GM21576 (cell line): Measurements from ENCODE around the gene AP2A2.

Experiments
- ATAC-seq: cut with Tn5 transposase; IDR thresholded peaks from one replicate; pipeline ENCODE4 v1.9.1; 2021; ENCODE audit warnings: mild to moderate bottlenecking, moderate library complexity; ENCODE audit not compliant: unreplicated experiment

AP2A2 gene

DNA sequence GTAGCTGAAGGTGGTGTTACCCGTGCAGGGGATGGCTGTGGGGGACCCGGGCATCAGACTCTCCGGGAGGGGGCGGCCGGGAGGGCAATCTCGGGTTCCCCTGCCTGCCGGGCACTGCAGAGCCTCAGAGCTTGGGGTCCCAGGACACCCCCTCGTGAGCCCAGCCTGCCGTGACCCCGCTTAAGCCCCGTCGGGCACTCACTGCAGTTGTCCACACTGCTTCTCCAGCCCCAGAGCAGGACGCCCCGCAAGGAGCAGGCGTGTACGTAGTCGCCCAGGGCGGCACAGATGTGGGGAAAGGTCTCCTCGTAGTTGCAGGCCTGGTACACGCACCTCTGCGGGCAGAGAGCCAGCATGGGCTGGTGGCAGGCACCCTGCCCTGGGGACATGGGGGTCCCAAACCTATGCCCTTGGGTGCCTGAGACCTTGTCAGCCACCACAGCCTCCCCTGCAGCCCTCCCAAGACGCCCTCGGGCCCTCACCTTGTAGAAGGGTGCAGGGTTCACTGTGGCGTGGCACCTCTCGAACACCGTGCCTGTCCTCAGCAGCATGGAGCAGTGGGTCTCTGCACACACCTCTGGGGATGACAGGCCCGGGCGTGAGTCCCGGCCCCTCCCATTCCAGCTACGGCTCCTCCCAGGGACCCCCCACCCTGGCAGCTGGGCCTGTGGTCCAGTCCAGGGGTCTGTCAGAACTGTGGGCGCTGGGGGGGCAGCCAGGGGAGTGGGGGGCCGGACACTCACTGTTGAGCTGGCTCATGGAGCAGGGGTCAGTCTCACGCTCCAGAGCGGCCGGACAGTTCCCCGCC, 102.0 kb downstream of the AP2A2 start:
- no peak for ATAC-seq

DNA sequence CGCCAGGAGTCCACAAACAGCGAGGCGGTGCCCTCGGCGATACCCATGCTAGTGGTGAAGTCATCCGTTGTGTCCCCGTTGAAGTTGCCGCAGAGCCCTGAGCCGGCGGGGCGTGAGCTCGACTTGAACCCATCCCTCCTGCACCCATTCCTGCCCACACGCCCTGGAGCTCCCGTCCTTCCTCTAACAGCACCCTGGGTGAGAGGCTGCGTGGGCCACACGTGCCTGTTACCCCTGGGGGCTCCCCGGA, 102.5 kb downstream of the AP2A2 start:
- no peak for ATAC-seq

- no peak for ATAC-seq
Measured at GRCh38 chr11:1028616-1029015, 102.9 kb downstream of the AP2A2 start.

DNA sequence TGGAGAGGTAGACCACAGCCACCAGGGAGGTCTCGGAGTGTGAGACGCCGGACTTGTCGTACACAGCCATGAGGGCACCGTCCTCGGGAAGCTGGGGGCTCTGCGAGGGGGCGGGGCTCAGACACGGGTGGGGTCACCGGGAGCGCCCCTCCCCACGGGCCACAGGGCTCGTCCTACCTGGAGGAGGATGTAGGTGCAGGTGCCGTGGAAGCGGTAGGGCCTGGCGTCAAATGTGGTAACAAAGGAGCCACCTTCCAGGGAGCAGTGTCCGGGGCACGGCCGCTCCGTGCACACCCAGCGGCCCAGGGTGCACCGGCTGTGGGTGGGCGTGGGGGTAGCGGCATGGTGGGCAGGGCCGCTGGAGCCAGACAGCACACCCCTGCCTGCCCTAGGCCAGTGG, 103.4 kb downstream of the AP2A2 start:
- ATAC-seq, result no peak

- no peak for ATAC-seq
Measured at GRCh38 chr11:1029654-1030053, 104.0 kb downstream of the AP2A2 start.

- no peak for ATAC-seq
Measured at GRCh38 chr11:1030086-1030485, 104.4 kb downstream of the AP2A2 start.

DNA sequence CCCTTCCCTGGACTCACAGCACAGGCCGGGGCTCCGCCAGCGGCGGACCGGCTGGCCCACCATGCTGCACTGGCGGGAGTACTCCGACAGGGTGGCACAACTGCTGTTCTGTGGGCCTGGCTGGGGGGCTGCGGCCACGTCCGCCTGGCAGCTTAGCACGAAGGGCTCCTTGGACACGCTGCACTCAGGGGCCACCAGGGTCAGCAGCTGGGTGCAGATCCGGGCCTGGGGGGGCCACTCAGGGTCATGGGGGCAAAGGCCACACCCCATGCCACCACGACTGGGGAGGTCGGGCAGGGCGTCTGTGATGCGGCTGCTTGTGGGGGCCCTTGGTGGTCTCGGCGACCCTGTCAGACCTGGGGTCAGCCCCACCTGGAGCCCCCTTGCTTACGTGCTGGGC, 104.9 kb downstream of the AP2A2 start:
- no peak for ATAC-seq

DNA sequence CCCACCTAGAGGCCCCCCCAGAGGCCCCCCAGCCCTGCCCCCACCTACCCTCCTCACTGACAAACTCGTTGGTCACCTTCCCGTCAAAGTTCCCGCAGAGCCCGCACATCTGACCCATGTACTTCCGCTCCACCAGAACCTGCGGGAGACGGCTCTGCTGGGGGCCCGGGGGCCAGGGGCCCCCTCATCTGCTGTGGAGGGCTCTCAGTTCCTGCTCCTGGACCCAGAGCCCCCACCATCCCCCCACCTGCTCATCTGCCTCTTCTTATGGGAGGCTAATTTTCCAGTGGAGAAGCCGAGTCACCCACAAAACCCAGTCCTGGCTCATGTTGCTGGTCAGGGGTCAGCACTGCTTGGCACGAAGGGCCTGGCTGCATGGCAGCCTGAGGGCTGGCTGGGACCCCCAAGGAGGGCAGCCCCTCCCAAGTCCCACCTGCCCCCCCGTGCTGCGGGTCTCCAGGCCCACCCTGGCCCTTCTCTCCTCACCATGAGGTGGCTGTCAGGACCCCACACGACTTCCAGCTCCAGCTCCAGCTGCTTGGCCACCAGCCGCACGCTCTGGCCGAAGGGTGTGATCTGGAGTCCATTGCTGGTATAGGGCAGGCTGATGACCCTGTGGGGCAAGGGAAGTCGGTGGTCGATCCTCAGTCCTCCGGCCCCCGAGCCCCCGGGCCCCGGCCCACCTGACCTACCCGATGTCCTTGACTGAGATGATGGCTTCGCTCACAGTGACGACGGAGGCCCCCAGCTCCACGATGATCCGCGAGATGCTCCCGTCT, 105.6 kb downstream of the AP2A2 start:
- no peak for ATAC-seq

GRCh38 chr11:1032310-1032891, 106.7 kb downstream of the AP2A2 start:
- ATAC-seq, result no peak

- ATAC-seq, result no peak
Measured at GRCh38 chr11:1033016-1033798, 107.5 kb downstream of the AP2A2 start.

GRCh38 chr11:1034001-1034400, 108.3 kb downstream of the AP2A2 start:
- no peak for ATAC-seq

GRCh38 chr11:1034456-1035295, 109.0 kb downstream of the AP2A2 start:
- no peak for ATAC-seq

DNA sequence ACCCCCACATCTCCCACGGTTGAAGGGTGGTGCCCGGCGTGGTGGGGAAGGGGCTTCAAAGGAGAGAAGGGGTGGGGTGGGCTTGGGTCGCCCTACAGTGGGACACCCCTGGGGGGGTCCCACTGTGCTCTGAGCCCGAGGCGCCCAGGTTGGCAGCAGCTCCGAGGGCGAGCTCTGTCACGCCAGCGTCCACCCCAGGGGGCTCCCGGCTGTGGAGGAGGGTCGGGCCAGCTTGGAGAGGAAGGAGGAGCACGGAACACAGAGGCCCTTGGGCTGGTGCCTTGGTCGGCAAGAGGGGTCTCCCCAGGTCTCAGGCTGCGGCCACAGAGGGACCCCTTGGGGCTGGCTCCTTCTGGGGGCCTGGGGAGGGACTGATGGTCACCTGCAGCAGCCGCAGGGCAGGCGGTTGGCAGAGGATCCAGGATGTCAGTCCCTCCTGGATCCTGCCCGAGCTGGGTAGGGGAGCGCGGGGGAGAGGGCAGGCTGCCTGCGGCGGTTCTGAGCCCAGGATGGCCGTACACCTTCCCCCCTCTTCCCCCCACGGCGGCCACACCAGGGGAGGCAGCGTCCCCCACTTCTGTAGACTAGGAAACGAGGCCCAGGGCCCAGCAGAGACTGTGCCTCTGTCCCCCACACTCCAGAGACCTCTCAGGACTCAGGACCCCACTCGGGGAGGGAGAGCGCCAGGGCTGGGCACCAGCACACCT, 110.1 kb downstream of the AP2A2 start:
- no peak for ATAC-seq

DNA sequence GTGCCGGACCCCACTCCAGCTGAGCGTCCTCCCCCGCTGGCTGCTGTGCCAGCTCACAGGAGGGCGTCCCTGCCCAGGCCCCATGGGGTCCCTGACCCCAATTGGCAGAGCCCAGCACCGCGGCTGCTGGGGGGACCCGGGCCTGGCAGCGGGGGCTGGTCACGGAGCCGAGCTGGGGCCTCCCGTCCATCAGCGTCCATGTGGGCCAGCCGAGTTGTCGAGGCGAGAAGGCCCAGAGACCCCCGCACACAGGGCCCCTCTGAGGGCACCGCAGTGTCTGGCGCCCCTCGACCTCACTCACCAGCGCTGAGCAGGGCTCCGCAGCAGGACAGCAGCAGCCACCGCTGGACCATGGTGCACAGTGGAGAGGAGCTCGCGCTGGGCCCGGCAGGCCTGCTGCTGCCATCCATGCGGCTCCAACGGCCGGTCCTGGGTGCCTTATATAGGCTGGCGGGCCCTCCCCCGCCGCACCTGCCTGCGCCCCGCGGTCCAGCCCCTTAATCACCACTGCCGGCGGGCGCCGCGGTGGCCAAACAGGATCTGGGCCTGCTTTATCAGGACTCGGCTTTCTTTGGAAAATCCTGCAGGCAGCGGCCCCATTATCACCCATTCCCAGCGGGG, 110.7 kb downstream of the AP2A2 start, which contains the start of gene MUC6:
Gene MUC6, minus strand, starts transcription at position 416 of the 621 bp plus-strand sequence. Its CDS starts 63 bp downstream, at position 353.
- no peak for ATAC-seq

DNA sequence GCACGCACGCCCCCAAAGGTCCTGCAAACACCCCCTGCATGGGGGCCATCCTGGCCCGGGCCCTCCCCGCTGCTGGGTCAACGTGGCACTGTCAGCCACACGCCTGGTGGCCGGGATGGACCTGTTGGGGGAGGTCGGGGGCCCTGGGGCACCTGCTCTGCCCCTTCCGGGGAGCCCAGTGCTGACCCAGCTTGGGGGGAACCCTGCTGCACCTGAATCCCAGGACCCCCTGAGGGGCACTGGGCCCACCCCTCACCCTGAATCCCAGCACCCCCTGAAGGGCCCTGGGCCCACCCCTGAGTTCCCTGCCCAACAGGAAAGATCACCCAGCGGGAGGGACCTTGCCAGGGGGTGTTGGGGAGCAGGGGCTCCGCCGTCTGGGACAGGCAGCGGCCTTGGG, 111.3 kb downstream of the AP2A2 start:
- ATAC-seq, result no peak

DNA sequence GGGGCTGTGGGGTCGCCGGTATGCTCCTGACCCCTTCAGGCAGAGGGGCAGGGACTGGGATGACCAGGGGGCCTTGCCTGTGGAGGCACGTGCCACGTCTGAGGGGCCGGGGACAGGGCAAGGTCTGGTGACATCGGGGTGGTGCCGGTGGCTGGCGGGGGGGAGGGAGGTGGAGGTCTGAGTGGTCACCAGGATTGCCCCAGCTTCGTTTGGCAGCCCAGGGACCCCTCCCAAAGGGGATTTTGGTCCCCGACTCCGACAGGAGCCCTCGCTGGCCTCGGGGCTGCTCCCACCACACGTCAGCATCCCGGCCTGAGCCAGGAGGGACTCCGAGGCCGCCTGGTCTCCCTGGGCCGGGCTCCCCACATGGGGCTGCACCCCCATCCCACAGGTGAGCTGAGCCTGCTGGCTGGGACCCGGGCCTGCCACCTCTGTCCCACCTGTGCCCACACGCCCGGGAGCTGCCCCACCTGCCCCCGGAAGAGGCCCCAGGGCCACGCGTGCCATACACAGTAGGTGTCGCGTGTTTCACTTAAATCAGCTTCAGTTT, 111.9 kb downstream of the AP2A2 start:
- no peak for ATAC-seq

- ATAC-seq, result no peak
Measured at GRCh38 chr11:1038361-1038760, 112.7 kb downstream of the AP2A2 start.

- no peak for ATAC-seq
Measured at GRCh38 chr11:1038921-1039320, 113.3 kb downstream of the AP2A2 start.
